Naive thymus-derived CD4-positive, alpha-beta T cell (primary cell): ENCODE results near the gene FAM24A. TPM values are rescaled to one million over a fixed set of nuclear protein-coding genes. Genes with fewer than 3 reads are reported as not detected.
A peak's percentile ranks its signal among the peaks of the same experiment; 100 is the strongest.

Experiments
- ATAC-seq: fragments of 150-1000 bp; cut with Tn5 transposase; 2 replicates; pipeline ENCODE4 v1.10.0; 2021; ENCODE audit warnings: mild to moderate bottlenecking, moderate library complexity
- CTCF ChIA-PET: fragments of 350-600 bp; sonication (Branson Sonifier 250); formaldehyde crosslinking; loops from one replicate; lab custom pipeline; 2021; ENCODE audit warnings: antibody characterized with exemption; lab: Charles Lee
- POLR2A ChIA-PET: fragments of 350-600 bp; sonication (Branson Sonifier 250); formaldehyde crosslinking; loops from one replicate; lab custom pipeline; 2021; ENCODE audit warnings: antibody characterized with exemption, inconsistent platforms; lab: Charles Lee
- DNase-seq, 9 donors: peaks; one replicate each; pipeline versions ENCODE4 v3.0.0 to v3.0.0-alpha.2; 2020 to 2022; ENCODE audit warnings: mixed read lengths in 1 of 9
- H3K27ac ChIP-seq: one replicate; pipeline ENCODE4 v1.7.0; 2013; ENCODE audit warnings: mild to moderate bottlenecking, low read depth, low read length, moderate library complexity
- H3K27me3 ChIP-seq, 2 donors: one replicate each; pipeline ENCODE4 v1.7.0; 2013; ENCODE audit warnings: low read length in 2 of 2, mild to moderate bottlenecking in 2 of 2, moderate library complexity in 2 of 2; ENCODE audit not compliant: control insufficient read depth in 2 of 2, insufficient read depth in 2 of 2
- H3K36me3 ChIP-seq, 3 experiments: 1 replicate in 2 of 3; 2 replicates in 1 of 3; pipeline ENCODE4 v1.7.0; 2013; ENCODE audit warnings: low read length in 3 of 3, mild to moderate bottlenecking in 3 of 3, moderate library complexity in 1 of 3; ENCODE audit not compliant: insufficient read depth in 3 of 3, control insufficient read depth in 2 of 3
- H3K4me1 ChIP-seq, 2 donors: one replicate each; pipeline ENCODE4 v1.7.0; 2013; ENCODE audit warnings: low read length in 2 of 2, mild to moderate bottlenecking in 2 of 2, moderate library complexity in 1 of 2; ENCODE audit not compliant: control insufficient read depth in 2 of 2, insufficient read depth in 2 of 2
- H3K4me3 ChIP-seq: 2 replicates; pipeline ENCODE4 v1.7.0; 2013; ENCODE audit warnings: mild to moderate bottlenecking, low read length
- H3K9me3 ChIP-seq, 3 experiments: 1 replicate in 2 of 3; 2 replicates in 1 of 3; pipeline ENCODE4 v1.7.0; 2013; ENCODE audit warnings: low read length in 3 of 3; ENCODE audit not compliant: control insufficient read depth in 2 of 3
- H3K27ac Mint-ChIP-seq, 9 donors: one replicate each; pipeline ENCODE4 v1.8.0; 2020 to 2022; ENCODE audit warnings: mixed read lengths in 9 of 9, mild to moderate bottlenecking in 8 of 9, moderate library complexity in 5 of 9, inconsistent platforms in 2 of 9
- H3K27me3 Mint-ChIP-seq, 5 donors: one replicate each; pipeline ENCODE4 v1.8.0; 2021 to 2022; ENCODE audit warnings: mixed read lengths in 5 of 5, mild to moderate bottlenecking in 1 of 5
- H3K36me3 Mint-ChIP-seq, 5 donors: one replicate each; pipeline ENCODE4 v1.8.0; 2020 to 2022; ENCODE audit warnings: mixed read lengths in 5 of 5, mild to moderate bottlenecking in 3 of 5, inconsistent platforms in 1 of 5
- H3K4me1 Mint-ChIP-seq, 7 donors: one replicate each; pipeline ENCODE4 v1.8.0; 2020 to 2022; ENCODE audit warnings: mixed read lengths in 7 of 7, mild to moderate bottlenecking in 3 of 7, inconsistent platforms in 1 of 7
- H3K4me3 Mint-ChIP-seq, 10 donors: one replicate each; pipeline ENCODE4 v1.8.0; 2020 to 2022; ENCODE audit warnings: mild to moderate bottlenecking in 10 of 10, mixed read lengths in 10 of 10, moderate library complexity in 6 of 10, inconsistent platforms in 2 of 10
- H3K9me3 Mint-ChIP-seq, 11 donors: one replicate each; pipeline ENCODE4 v1.8.0; 2020 to 2022; ENCODE audit warnings: mixed read lengths in 11 of 11, mild to moderate bottlenecking in 4 of 11, inconsistent platforms in 1 of 11, moderate library complexity in 1 of 11
- intact Hi-C, 2 donors: fragments of 100-400 bp; cut with micrococcal nuclease; formaldehyde crosslinking; loops; one replicate each; pipeline ENCODE4 v1.15.1; 2023
- polyA plus RNA-seq, 2 donors: library from polyadenylated mRNA; unstranded; fragments of 300-500 nt; fragmentation: Illumina TruSeq; gene quantifications; one replicate each; pipeline ENCODE4 v1.2.3, GENCODE V29; 2021
- total RNA-seq, 6 experiments: library from RNA in 5 of 6; stranded (reverse) in 5 of 6; gene quantifications; 1 replicate in 5 of 6; 2 replicates in 1 of 6; pipeline ENCODE4 v1.2.3 and lab custom pipeline; 2021 to 2026

Gene FAM24A
- total and polyA plus RNA-seq, 7 experiments from 2014 or later: not detected

- Mint-ChIP-seq H3K27me3 (peaks cover 0 to 14% (median 0%) of the 10 kb centered on the region in 5 donors), H3K9me3 (peaks cover 0 to 10% (median 4%) of the 10 kb centered on the region in 11 donors), H3K4me1 (peaks cover 26 to 60% (median 39%) of the 10 kb centered on the region in 7 donors), H3K36me3 (peaks cover 0 to 20% (median 19%) of the 10 kb centered on the region in 5 donors), H3K4me3 (peak within 1 kb of the TSS; percentile 85 to 96 (median 90)), H3K27ac (peak within 1 kb of the TSS; percentile 77 to 98 (median 90))
- peaks cover 0 to 7% (median 0%) of the 10 kb centered on the region in 3 experiments for H3K9me3 ChIP-seq
- CTCF ChIA-PET: interaction anchor here (0.6 kb wide), 1 partner anchor 78 kb away, joined by 3 read pairs; no protein-coding TSS in a partner anchor
- peak; percentile 97 for ATAC-seq
- POLR2A ChIA-PET: interaction anchor here (0.5 to 3.4 kb wide), 8 partner anchors 9 to 202 kb away, joined by 3 to 34 read pairs (median 5); partner anchors contain the start of genes ACADSB, BUB3, IKZF5 and PSTK
- peaks cover 16% of the 10 kb centered on the region in 2 donors for H3K4me1 ChIP-seq
- peak; percentile 92 to 98 (median 97) for DNase-seq
- peak within 1 kb of the TSS; percentile 69 for H3K4me3 ChIP-seq
- no peaks in the 10 kb centered on the region for H3K36me3 ChIP-seq
- H3K27ac ChIP-seq: peak within 1 kb of the TSS; percentile 72
- no peaks in the 10 kb centered on the region for H3K27me3 ChIP-seq
- intact Hi-C loops: loop anchor here (1.0 to 5.0 kb wide), 7 partner anchors 26 to 1963 kb away; partner anchors contain the start of genes BUB3 (in 2 of the 2), FAM24B (in 2 of the 2), IKZF5 (in 2 of the 2) and PLEKHA1 (in 2 of the 2)
Observed at GRCh38 chr10:122953902-122954730, 43.7 kb downstream of the FAM24A start, which contains the start of gene C10orf88. C10orf88 (minus strand) TSS chr10:122954227; CDS start chr10:122954178, 49 bp downstream.

- DNase-seq (no peak), ATAC-seq (no peak)
- intact Hi-C loops: loop anchor here (1.0 to 5.0 kb wide), 7 partner anchors 26 to 1963 kb away; partner anchors contain the start of genes BUB3 (in 2 of the 2), FAM24B (in 2 of the 2), IKZF5 (in 2 of the 2) and PLEKHA1 (in 2 of the 2)
- H3K9me3 Mint-ChIP-seq: peaks cover 0 to 10% (median 4%) of the 10 kb centered on the region in 11 donors
- Histone ChIP-seq H3K27me3 (no peaks in the 10 kb centered on the region), H3K4me1 (peaks cover 16% of the 10 kb centered on the region in 2 donors), H3K9me3 (peaks cover 0 to 7% (median 0%) of the 10 kb centered on the region in 3 experiments), H3K36me3 (no peaks in the 10 kb centered on the region), H3K27ac (no peak overlapping the region), H3K4me3 (peak overlapping the region; percentile 69)
- peaks cover 0 to 19% (median 16%) of the 10 kb centered on the region in 5 donors for H3K36me3 Mint-ChIP-seq
- CTCF ChIA-PET: interaction anchor here (0.6 kb wide), 1 partner anchor 79 kb away, joined by 3 read pairs; no protein-coding TSS in a partner anchor
- H3K4me1 Mint-ChIP-seq: peaks cover 26 to 54% (median 37%) of the 10 kb centered on the region in 7 donors
- POLR2A ChIA-PET: interaction anchor here (0.9 to 3.4 kb wide), 5 partner anchors 9 to 199 kb away, joined by 3 to 34 read pairs (median 7); partner anchors contain the start of genes ACADSB, BUB3, IKZF5 and PSTK
- H3K27me3 Mint-ChIP-seq: peaks cover 0 to 14% (median 0%) of the 10 kb centered on the region in 5 donors
- H3K4me3 Mint-ChIP-seq: peak overlapping the region; percentile 13 to 96 (median 90)
- H3K27ac Mint-ChIP-seq: peak overlapping the region in 6 of 9 donors; percentile 67 to 98 (median 88)
Observed at GRCh38 chr10:122954731-122955050, 44.3 kb downstream of the FAM24A start.

- Mint-ChIP-seq H3K36me3 (peaks cover 0 to 19% (median 11%) of the 10 kb centered on the region in 5 donors), H3K27ac (no peak overlapping the region), H3K4me3 (peak overlapping the region in 4 of 10 donors; percentile 8 to 16 (median 10)), H3K9me3 (peaks cover 0 to 10% (median 4%) of the 10 kb centered on the region in 11 donors), H3K4me1 (peaks cover 19 to 42% (median 31%) of the 10 kb centered on the region in 7 donors), H3K27me3 (peaks cover 0 to 14% (median 0%) of the 10 kb centered on the region in 5 donors)
- Histone ChIP-seq H3K4me3 (no peak overlapping the region), H3K4me1 (peaks cover 16% of the 10 kb centered on the region in 2 donors), H3K27ac (no peak overlapping the region), H3K27me3 (no peaks in the 10 kb centered on the region), H3K9me3 (peaks cover 0 to 7% (median 0%) of the 10 kb centered on the region in 3 experiments), H3K36me3 (no peaks in the 10 kb centered on the region)
- intact Hi-C loops: no loop called here
- ChIA-PET CTCF (no interaction called here), POLR2A (interaction anchor here (3.4 kb wide), 1 partner anchor 53 kb away, joined by 34 read pairs; the partner anchor contains the start of genes ACADSB and IKZF5)
- ATAC-seq (no peak), DNase-seq (no peak)
Observed at GRCh38 chr10:122955892-122956291, 45.5 kb downstream of the FAM24A start.

GRCh38 chr10:122957474-122957873, 47.1 kb downstream of the FAM24A start:
- POLR2A ChIA-PET: interaction anchor here (0.8 to 2.9 kb wide), 2 partner anchors 22 to 51 kb away, joined by 3 to 11 read pairs; partner anchors contain the start of genes ACADSB, IKZF5 and PSTK
- H3K4me1 ChIP-seq: peaks cover 10 to 11% of the 10 kb centered on the region in 2 donors
- DNase-seq (no peak), ATAC-seq (no peak)
- peaks cover 0 to 7% (median 0%) of the 10 kb centered on the region in 3 experiments for H3K9me3 ChIP-seq
- CTCF ChIA-PET: interaction anchor here (0.9 kb wide), 1 partner anchor 22 kb away, joined by 3 read pairs; the partner anchor contains the start of gene PSTK
- Mint-ChIP-seq H3K27me3 (peaks cover 0 to 14% (median 0%) of the 10 kb centered on the region in 5 donors), H3K4me1 (peaks cover 17 to 31% (median 25%) of the 10 kb centered on the region in 7 donors), H3K27ac (no peak overlapping the region), H3K36me3 (peaks cover 0 to 14% (median 10%) of the 10 kb centered on the region in 5 donors), H3K4me3 (no peak overlapping the region), H3K9me3 (peaks cover 0 to 14% (median 4%) of the 10 kb centered on the region in 11 donors)
- H3K27me3 ChIP-seq: no peaks in the 10 kb centered on the region
- H3K27ac ChIP-seq: no peak overlapping the region
- intact Hi-C loops: no loop called here
- no peaks in the 10 kb centered on the region for H3K36me3 ChIP-seq
- no peak overlapping the region for H3K4me3 ChIP-seq

GRCh38 chr10:122962405-122962804, 52.0 kb downstream of the FAM24A start:
- peaks cover 0 to 18% (median 8%) of the 10 kb centered on the region in 5 donors for H3K27me3 Mint-ChIP-seq
- H3K27ac Mint-ChIP-seq: no peak overlapping the region
- ChIA-PET POLR2A (no interaction called here), CTCF (no interaction called here)
- Histone ChIP-seq H3K4me3 (no peak overlapping the region), H3K4me1 (no peaks in the 10 kb centered on the region), H3K9me3 (peaks cover 0 to 8% (median 0%) of the 10 kb centered on the region in 3 experiments), H3K27me3 (no peaks in the 10 kb centered on the region), H3K36me3 (no peaks in the 10 kb centered on the region), H3K27ac (no peak overlapping the region)
- intact Hi-C loops: no loop called here
- ATAC-seq: no peak
- H3K4me1 Mint-ChIP-seq: no peaks in the 10 kb centered on the region
- DNase-seq: no peak
- no peak overlapping the region for H3K4me3 Mint-ChIP-seq
- peaks cover 0 to 24% (median 21%) of the 10 kb centered on the region in 5 donors for H3K36me3 Mint-ChIP-seq
- H3K9me3 Mint-ChIP-seq: peaks cover 2 to 42% (median 17%) of the 10 kb centered on the region in 11 donors
